ENCODE results near the gene CAND2.
"Not testable (repeated sequence)": the region's sequence is repeated elsewhere in the genome, so short reads cannot be mapped to it uniquely, and the experiment has no call there.

The CAND2 gene

DNA sequence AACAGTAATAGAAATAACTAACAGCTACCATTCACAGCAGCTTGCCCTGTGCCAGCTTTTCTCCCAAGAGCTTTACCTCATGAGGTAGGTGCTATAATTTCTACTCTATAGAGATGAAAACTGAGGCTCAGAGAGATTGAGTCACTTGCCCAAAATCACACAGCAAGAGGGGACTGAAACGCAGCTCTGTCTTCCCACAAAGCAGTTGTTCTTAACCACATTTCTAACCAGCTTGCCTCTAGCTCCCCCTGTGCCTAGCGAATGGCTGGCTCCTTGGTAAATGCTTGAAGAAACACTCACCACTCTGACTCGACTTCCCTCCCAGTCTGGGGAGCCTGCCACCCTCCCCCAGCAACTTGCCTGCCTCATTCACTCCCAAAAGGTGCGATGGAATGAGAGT is 21.9 kb upstream of the CAND2 start:
- DNase-seq (ENCODE audit: low spot score) (no peak), ATAC-seq (ENCODE audit: low read depth) (no peak)
- Histone ChIP-seq H3K27me3 (ENCODE audit: insufficient read depth, poor library complexity, severe bottlenecking) (no peaks in the 10 kb centered on the region), H3K36me3 (ENCODE audit: low read depth) (no peaks in the 10 kb centered on the region), H3K9me3 (ENCODE audit: severe bottlenecking) (no peaks in the 10 kb centered on the region), H3K27ac (ENCODE audit: poor library complexity, severe bottlenecking) (no peak overlapping the region), H3K4me1 (ENCODE audit: insufficient read depth, poor library complexity, severe bottlenecking) (no peaks in the 10 kb centered on the region), H3K4me3 (ENCODE audit: severe bottlenecking) (no peak overlapping the region)
- TF ChIP-seq, protein P1, sequence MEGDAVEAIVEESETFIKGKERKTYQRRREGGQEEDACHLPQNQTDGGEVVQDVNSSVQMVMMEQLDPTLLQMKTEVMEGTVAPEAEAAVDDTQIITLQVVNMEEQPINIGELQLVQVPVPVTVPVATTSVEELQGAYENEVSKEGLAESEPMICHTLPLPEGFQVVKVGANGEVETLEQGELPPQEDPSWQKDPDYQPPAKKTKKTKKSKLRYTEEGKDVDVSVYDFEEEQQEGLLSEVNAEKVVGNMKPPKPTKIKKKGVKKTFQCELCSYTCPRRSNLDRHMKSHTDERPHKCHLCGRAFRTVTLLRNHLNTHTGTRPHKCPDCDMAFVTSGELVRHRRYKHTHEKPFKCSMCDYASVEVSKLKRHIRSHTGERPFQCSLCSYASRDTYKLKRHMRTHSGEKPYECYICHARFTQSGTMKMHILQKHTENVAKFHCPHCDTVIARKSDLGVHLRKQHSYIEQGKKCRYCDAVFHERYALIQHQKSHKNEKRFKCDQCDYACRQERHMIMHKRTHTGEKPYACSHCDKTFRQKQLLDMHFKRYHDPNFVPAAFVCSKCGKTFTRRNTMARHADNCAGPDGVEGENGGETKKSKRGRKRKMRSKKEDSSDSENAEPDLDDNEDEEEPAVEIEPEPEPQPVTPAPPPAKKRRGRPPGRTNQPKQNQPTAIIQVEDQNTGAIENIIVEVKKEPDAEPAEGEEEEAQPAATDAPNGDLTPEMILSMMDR (IDR thresholded peaks at IDR 0.05; ENCODE audit: poor library complexity, severe bottlenecking) = no peak

DNA sequence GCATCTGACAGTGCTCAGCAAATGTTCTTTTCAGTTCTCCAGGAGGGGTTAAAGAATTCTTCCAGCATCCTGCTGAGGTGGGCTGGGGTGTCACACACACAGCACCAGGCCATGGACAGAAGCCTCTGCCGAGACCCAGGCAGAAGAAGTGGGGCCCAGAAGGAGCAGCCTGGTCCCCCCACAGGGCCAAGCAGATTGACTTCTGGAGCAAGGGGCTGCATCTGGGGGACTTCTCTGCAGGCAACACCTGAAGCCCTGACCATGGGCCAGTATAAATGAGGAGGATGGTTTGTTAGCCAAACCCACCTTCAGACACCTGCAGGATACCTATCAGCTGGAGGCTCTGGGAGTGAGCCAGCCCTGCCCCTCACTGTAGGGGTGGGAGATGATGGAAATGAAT is 21.3 kb upstream of the CAND2 start:
- H3K36me3 ChIP-seq (ENCODE audit: low read depth) = no peaks in the 10 kb centered on the region
- TF ChIP-seq, protein P1 (IDR thresholded peaks at IDR 0.05; ENCODE audit: poor library complexity, severe bottlenecking) = no peak
- no peak for DNase-seq (ENCODE audit: low spot score)
- no peaks in the 10 kb centered on the region for H3K27me3 ChIP-seq (ENCODE audit: insufficient read depth, poor library complexity, severe bottlenecking)
- H3K9me3 ChIP-seq (ENCODE audit: severe bottlenecking) = no peaks in the 10 kb centered on the region
- no peak overlapping the region for H3K4me3 ChIP-seq (ENCODE audit: severe bottlenecking)
- H3K27ac ChIP-seq (ENCODE audit: poor library complexity, severe bottlenecking) = no peak overlapping the region
- ATAC-seq (ENCODE audit: low read depth) = no peak
- no peaks in the 10 kb centered on the region for H3K4me1 ChIP-seq (ENCODE audit: insufficient read depth, poor library complexity, severe bottlenecking)

DNA sequence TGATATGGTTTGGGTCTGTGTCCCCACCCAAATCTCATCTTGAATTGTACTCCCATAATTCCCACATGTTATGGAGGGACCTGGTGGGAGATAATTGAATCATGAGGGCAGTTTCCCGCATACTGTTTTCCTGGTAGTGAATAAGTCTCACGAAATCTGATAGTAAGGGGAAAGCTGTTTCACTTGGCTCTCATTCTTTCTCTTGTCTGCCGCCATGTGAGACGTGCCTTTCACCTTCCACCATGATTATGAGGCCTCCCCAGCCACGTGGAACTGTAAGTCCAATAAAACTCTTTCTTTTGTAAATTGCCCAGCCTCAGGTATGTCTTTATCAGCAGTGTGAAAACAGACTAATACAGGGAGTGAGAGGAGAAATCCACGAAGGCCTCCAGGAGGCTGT is 20.5 kb upstream of the CAND2 start:
- H3K27ac ChIP-seq (ENCODE audit: poor library complexity, severe bottlenecking) = not testable (repeated sequence)

DNA sequence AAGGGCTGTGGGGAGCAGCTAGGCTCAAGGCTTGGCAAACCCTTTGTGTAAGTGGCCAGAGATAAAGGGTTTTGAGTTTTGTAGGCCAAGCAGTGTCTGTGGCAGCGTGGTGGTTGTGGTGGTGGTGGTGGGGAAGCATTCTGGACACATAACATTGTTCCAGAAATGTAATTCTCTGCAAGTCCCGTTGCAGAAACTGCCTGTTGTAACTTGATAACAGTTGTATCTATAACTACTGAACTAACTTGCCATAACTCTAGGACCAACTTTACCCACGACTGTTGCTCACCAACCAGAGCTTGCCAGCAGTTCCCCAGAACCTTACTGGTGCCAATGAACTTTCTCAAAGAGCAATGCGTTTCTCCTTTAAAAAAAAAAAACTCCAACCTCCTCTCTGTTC is 19.3 kb upstream of the CAND2 start:
- H3K4me3 ChIP-seq (ENCODE audit: severe bottlenecking) = no peak overlapping the region
- TF ChIP-seq, protein P1 (IDR thresholded peaks at IDR 0.05; ENCODE audit: poor library complexity, severe bottlenecking) = no peak
- H3K4me1 ChIP-seq (ENCODE audit: insufficient read depth, poor library complexity, severe bottlenecking) = no peaks in the 10 kb centered on the region
- no peak overlapping the region for H3K27ac ChIP-seq (ENCODE audit: poor library complexity, severe bottlenecking)
- no peak for ATAC-seq (ENCODE audit: low read depth)
- no peaks in the 10 kb centered on the region for H3K27me3 ChIP-seq (ENCODE audit: insufficient read depth, poor library complexity, severe bottlenecking)
- no peaks in the 10 kb centered on the region for H3K36me3 ChIP-seq (ENCODE audit: low read depth)
- DNase-seq (ENCODE audit: low spot score) = no peak
- no peaks in the 10 kb centered on the region for H3K9me3 ChIP-seq (ENCODE audit: severe bottlenecking)

More for the DNA sequence above, 20.5 kb upstream of the CAND2 start:
- not testable (repeated sequence) for H3K9me3 ChIP-seq (ENCODE audit: severe bottlenecking); H3K4me3 ChIP-seq (ENCODE audit: severe bottlenecking); ATAC-seq (ENCODE audit: low read depth); H3K27me3 ChIP-seq (ENCODE audit: insufficient read depth, poor library complexity, severe bottlenecking); H3K4me1 ChIP-seq (ENCODE audit: insufficient read depth, poor library complexity, severe bottlenecking); DNase-seq (ENCODE audit: low spot score); H3K36me3 ChIP-seq (ENCODE audit: low read depth)

DNA sequence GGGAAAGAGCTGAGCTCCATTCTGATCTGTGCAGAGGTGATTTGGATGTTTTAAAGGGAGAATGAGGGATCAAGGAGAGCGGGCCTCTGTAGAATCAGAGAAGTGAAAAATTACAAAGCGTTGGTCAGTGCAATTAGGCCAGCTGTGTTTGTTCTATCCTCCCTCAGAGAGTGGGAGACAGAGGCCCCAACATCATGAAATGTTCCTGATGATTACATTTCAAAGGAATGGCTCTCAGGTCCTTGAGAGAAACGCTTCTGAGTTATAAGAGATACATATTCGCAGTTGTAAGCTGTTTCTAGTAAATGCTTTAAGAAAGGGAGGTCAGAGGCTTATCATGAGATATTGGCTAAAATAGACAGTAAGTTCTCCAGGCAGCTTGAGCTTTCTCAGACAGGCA is 15.7 kb upstream of the CAND2 start:
- no peak overlapping the region for H3K27ac ChIP-seq (ENCODE audit: poor library complexity, severe bottlenecking)
- no peak for ATAC-seq (ENCODE audit: low read depth)

More for the DNA sequence above, 15.7 kb upstream of the CAND2 start:
- Histone ChIP-seq H3K36me3 (ENCODE audit: low read depth) (no peaks in the 10 kb centered on the region), H3K27me3 (ENCODE audit: insufficient read depth, poor library complexity, severe bottlenecking) (no peaks in the 10 kb centered on the region), H3K4me3 (ENCODE audit: severe bottlenecking) (no peak overlapping the region), H3K4me1 (ENCODE audit: insufficient read depth, poor library complexity, severe bottlenecking) (no peaks in the 10 kb centered on the region), H3K9me3 (ENCODE audit: severe bottlenecking) (no peaks in the 10 kb centered on the region)
- TF ChIP-seq, protein P1 (IDR thresholded peaks at IDR 0.05; ENCODE audit: poor library complexity, severe bottlenecking) = no peak
- DNase-seq (ENCODE audit: low spot score) = no peak

Data from RWPE2 (cell line).